Activated CD4-positive, alpha-beta T cell treated with anti-CD3 and anti-CD28 coated beads, Interleukin-2, Interleukin-6, amounts not matched to agents 100 ng/mL and 50 ng/mL, durations not matched to agents 16 hours and 8 hours (primary cell): ENCODE data around the gene ARL13A.
A peak's percentile ranks its signal among the peaks of the same experiment; 100 is the strongest.
"Not testable (repeated sequence)": the region's sequence is repeated elsewhere in the genome, so short reads cannot be mapped to it uniquely, and the experiment has no call there.

Source experiments
- DNase-seq: peaks from one replicate; pipeline ENCODE4 v3.0.0-alpha.2; 2020

ARL13A gene

DNA sequence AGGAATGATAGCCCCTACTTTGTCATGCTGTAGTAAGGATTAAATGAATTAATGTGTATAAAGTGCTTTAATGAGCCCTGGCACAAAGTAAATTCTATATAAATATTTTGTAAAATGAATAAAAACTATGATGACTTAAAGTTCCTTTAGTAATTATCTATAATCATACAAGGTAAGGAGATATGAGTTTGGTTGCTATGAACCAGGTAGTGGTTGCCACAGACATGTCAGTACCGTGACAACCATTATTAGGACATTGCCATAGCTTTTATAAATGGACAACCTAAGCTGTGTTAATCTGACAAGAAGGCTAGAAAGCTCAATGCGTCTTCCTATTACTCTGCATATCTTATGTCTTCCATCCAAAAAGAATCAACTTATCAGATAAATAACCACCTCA lies at the start of gene ARL13A:
Gene ARL13A, plus strand, starts transcription at position 301 of the 400 bp plus-strand sequence. CDS start 3,982 bp downstream, outside the sequence.
- no peak for DNase-seq

DNA sequence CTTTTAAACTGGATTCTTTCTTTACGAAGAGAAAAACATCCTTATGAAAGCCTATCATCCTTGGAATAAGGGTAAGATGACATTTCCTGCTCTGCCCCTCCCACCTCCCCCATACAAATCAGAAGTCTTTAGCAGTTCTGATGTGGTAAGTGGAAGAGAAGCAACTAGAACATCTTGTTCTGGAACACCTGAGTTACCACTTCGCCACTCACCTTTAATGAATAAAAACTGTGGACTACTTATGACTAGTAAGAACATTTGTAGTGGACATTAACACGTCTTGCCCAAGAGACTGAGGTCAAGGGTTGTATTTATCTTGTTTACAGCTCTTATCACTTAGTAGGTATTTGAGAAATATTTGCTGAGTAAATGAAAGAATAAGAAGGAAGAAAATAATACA lies 45.1 kb upstream of the ARL13A start:
- no peak for DNase-seq

DNA sequence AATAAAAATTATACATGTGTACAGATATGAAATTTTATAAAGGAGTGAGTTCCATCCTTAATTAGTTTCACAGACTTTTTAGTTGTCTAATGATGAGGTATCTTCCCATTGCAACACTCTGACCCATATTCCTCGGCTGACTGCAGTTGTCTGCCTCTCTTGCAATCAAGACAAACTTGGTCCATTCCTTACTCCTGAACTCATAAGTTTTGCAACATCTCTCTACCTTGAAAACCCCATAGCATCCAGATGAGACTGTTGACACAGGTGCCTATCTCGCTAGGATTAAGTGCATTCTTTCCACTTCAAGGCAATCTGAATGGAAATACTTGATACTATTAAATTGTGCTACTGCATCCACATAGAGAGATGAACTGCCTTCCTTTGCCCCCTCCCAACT lies 43.1 kb upstream of the ARL13A start:
- DNase-seq: no peak

DNA sequence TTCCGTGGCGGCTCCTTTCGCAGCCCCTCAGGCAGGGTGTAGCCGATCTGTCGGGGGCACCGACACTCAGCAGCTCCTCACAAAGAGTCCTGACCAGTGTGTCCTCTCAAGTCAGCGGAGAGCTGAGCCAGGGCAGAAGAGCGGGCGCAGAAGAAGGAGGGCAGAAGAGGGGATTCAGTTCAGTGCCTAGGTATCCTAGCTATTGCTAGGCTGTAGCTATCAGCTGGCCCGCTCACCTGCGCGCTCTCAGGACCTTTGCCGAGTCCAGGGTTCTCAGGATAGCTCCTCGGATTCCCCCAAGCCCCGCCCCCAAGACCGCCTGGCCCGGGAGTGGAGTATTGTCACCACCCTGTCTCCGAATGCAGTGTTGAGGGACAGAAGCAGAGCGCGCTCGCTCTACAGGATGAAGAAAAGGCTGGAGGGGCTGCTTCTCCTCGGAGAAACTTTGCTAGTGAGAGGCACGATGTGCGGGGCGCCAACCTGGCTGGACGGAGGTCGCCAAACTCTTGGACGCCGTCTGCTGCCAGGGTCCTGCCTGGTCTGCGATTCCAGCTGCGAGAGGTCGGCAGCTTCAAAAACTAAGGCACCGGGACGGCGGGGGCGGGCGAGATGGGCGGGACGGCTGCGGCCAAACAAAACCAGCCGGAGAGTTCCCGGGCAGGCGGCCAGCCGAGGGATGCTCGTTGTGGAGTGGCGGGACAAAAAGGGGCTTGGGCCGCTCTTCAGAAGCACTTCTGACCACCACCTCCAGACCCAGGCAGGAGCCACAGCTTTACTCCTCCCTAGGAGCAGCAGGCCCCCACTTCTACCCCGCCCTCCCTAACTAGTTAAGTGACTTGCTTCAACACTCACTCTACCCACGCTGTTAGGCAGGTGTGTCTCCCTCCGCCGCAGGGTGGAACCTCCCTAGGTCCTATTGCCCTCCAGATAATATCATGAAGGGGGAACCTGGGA lies 40.6 kb upstream of the ARL13A start, which contains the start of gene XKRX:
Gene XKRX, minus strand, starts transcription at position 258 of the 954 bp plus-strand sequence. CDS start 613 bp downstream, outside the sequence.
- peak; percentile 41 for DNase-seq

DNA sequence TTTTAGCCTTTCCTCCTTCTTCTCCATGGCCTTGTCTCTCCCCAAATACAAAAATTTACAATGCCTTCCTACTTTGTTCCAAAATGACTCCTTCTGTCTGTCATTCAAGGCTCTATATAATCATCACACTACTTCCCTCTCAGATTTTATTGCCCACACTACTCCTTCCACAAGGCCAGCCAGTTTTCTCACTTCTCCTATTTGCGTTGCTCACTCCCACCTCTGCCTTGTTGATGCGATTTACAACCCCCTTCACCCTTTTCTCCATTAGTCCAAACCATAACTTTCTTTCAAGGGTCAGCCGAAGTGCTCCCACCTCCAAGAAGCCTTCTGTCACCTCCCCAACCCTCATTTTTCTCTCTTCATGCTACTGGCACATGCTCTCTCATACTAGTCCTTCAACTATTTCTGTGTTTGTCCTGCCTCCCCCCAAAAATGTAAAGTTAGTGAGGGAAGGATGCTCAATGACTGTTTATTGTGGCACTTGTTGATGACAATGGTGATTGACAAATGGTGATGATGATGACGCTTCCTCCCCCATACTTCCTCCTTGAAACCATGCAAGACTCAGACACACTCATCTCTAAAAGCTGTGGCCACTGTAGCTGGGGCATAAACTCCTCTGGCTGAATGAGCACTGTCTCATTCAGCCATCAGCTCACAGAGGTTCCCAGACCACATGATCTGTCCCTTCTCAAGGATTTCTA lies 38.1 kb upstream of the ARL13A start:
- peak; percentile 62 for DNase-seq

DNA sequence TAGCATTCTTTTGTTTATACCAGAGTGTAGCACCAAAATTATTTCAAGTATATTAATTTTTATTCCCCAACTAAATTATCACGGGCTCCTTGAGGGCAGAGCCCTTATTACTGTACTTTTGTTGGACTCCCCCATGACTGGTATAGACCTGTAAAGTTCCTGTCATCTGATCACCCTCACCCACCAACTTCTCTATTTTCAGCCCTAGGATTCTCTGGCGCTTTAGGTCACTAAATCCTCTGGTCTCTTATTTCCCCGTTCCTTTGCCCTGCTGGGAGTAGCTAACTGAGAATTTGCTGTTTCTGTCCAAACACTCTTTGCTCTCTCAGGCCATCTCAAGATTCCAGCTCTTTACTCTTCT lies 37.6 kb upstream of the ARL13A start:
- no peak for DNase-seq

DNA sequence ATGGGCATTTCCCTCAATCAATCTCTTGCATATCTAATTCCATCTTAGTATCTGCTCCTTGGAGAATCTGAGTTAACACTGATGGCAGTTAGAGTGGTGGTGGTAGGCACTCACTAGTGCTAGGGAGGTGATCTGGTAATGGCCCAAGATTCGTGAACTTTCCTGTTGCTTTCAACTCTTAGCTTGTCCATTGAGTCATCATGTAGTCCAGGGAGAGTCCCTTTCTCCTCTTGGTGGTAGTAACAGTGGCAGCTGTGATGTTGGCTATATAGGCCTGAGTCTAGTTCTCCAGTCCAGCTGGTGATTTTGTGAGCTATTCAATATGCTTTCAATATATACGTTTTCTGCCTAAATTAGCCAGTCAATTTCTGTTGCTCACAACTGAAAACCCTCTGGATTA lies 33.7 kb upstream of the ARL13A start:
- no peak for DNase-seq

DNA sequence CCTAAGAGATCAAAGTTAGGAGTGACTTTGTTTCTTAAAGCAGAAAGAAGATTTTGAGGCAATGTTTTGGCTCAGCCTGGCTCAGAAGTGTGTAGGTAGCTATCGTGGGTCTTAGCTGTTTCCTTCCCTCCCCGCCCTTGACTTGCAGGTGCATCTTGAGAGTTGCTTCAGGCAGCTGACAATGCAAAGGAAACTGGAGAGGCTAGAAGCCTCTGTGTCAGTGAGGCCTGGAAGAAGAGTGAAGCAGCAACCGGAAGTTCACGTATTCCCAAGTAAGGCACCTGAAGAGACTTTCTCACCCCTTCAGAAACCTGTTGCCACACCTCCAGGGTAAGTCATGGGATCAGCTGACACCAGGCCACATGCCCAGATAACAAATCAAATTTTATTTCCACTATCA lies 30.2 kb upstream of the ARL13A start:
- DNase-seq: no peak

DNA sequence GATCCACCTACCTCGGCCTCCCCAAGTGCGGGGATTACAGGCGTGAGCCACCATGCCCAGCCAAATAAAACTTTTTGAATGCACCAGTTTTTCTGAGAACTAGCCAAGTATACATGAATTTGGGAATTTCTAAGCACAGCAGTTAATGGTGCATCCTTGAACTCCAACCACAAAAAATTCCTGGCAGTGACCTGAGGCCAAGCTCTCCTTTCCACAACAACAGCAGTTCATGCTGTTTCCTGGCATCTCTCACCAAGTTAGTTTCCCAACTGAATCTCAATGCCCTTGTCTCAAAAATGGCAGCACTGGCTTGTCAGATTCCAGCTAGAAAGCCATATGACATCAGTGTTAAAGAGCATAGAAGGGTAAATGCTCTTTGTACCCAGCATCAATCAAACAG lies 24.9 kb upstream of the ARL13A start:
- no peak for DNase-seq

DNA sequence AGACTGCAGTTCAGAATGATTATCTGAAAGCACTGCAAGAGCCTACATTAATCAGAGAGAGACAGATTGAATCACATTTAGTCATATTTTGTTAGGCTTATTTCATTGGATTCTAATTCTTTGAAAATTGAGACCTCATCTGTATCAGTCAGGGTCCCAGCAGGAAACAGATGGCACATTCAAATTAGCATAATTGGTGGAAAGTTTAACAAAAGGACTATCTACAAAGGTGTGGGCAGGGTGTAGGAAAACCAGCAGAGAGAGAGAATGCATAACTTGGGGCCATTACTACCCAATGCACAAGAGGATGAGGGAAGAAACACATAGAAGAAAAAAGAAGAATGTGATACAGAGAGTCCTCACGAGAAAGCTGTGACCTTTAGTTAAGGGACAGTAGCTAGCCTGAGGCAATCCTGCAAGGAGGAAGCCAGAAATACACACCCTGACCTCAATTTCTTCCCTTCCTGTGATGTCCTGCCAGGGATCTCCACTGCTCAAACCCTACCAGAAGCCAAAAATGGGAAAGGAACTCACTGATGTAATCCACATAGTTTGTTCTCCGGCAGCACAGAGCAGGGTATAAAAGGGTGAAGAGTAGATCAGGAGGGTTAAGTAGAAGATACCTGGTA lies 23.1 kb upstream of the ARL13A start:
- DNase-seq: no peak

DNA sequence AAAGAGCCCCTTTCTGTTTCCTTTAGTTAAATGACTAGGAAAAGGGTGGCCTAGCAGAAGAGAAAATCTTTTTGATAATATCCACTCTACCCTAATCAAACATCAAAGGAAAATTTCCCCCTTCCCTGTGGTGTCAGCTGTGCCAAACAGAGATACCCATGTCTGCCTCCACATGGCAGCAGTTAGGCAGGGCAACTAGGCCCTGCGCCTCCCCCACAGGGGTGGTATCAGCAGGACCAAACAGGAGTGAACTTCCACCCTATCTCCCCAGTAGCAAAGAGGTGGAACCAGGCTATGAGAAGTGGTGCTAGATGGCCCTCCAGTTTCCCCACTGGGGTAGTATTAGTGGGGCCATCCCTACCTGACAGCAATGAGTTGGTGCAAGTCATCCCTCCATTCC lies 21.0 kb upstream of the ARL13A start:
- DNase-seq: no peak

DNA sequence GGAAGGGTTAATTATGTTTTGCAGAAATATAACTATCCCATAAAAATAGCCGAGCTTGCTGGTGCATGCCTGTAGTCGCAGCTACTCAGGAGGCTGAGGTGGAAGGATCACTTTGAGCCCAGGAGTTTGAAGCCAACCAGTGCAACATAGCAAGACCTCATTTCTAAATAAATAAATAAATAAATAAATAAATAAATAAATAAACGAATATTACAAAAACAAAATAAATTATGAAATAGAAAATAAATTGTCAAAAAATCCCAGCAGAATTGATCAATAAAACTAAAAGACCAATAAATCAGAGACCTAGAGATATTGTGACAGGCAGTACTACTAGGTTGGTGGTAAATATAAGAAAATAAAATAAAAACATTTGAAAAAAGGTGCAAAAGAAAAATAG lies 6.7 kb upstream of the ARL13A start:
- no peak for DNase-seq

DNA sequence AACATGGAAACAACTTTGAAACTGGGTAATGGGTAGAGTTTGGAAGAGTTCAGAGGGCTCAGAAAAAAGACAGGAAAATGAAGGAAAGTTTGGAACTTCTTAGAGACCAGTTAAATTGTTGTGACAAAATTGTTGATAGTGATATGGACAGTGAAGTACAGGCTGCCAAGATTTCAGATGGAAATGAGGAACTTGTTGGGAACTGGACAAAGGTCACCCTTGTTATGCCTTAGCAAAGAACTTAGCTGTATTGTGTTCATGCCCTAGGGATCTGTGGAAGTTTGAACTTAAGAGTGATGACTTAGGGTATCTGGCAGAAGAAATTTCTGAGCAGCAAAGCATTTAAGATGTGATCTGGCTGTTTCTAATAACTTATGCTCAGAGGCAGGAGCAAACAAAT lies 5.1 kb upstream of the ARL13A start:
- no peak for DNase-seq

DNA sequence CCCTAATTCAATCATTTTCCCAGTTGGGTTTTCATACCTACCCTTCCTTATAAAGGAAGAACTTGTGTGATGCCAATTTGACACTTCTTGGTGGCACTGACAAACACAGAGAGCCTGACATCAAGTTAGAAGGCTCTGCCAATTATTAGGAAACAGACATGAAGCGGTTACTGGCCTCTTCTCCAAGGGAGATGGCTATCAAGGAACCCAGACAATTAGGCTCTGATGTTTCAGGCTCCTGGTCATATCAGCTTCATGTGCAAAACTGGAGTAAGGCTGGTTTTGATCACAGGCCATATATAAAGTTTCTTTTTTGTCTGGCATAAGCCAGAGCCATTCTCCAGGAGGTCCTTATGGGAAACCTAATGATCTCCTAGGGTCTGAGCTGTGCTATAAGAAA lies 428 bp downstream of the ARL13A start:
- DNase-seq: no peak

DNA sequence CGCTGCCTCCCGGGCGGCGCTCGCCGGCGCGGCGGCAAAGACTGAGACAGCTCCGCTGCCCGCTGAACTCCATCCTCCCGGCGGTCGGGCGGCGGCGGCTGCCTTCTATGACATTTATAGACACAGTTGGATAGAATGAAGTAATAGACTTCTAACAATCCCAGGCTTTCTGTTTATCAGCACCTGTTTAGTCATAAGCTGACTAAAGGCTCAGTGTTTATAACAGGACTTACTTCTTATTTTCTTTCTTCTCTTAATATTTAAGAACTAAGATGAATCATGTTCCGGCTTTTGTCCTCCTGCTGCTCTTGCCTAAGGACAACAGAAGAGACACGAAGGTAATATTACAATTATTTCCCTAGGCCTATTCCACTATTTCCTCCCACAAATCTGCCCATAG lies 3.9 kb downstream of the ARL13A start:
- no peak for DNase-seq

DNA sequence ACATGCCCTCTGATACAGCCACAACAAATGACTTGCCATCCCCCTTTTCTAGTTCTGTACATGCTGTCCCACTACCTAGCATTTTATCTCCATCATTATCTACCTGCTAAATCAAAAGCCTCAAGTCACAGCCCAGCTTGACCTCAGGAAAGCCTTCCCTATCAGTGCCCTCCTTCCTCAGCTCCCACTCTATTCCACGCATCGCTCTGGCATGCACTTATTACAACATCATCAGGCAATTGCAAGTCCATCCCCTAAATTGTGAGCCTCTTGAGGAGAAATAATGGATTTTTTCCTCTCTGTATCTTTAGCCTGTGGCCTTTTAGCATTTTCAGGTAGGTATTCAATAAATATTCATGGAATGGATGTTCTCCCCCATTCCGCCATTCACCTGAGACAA lies 5.7 kb downstream of the ARL13A start:
- DNase-seq: no peak

DNA sequence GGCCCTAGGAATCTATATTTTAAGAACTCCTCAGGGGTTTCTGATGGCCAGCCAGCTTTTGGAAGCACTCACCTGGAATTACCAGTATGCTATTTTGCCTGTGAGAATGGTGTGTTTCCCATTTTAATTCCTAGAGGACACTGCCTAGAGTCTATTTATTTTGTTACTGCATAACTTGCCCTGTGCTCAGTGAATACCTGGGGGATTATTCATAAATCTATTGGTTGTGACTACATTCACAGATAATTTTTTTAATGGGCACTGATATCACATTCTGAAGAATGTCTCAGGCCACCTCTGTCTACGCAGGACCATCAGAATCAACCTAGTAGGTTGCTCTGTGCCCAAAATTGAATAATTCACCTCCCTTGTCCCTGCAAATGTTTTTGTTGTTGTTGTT lies 6.7 kb downstream of the ARL13A start:
- no peak for DNase-seq

DNA sequence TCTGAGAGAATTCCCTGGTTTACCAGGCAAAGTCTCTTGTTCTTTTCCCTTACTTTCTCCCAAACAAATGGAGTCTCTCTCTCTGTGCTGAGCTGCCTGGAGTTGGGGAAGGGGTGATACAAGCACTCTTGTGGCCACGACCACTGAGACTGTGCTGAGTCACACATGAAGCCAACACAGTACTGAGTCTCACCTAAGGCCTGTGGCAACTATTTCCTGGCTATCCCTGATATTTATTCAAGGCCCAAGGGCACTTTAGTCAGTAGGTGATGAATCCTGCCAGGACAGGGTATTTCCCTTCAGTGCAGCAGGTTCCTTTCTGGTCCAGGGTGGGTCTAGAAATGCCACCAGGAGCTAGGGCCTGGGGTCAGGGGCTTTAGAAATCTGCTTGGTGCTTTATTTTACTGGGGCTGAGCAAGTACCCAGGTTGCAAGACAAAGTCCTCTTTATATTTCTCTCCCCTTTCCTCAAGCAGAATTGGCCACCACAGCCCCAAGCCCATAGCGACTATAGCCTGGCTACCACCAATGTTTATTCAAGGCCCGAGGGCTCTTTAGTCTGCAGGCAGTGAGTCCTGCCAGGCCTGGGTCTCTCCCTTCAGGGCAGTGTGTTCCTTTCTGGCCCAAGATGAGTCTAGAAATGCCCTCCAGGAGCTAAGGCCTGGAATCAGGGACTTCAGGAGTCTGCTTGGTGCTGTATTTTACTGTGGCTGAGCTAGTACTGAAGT lies 10.5 kb downstream of the ARL13A start:
- peak; percentile 3 for DNase-seq

DNA sequence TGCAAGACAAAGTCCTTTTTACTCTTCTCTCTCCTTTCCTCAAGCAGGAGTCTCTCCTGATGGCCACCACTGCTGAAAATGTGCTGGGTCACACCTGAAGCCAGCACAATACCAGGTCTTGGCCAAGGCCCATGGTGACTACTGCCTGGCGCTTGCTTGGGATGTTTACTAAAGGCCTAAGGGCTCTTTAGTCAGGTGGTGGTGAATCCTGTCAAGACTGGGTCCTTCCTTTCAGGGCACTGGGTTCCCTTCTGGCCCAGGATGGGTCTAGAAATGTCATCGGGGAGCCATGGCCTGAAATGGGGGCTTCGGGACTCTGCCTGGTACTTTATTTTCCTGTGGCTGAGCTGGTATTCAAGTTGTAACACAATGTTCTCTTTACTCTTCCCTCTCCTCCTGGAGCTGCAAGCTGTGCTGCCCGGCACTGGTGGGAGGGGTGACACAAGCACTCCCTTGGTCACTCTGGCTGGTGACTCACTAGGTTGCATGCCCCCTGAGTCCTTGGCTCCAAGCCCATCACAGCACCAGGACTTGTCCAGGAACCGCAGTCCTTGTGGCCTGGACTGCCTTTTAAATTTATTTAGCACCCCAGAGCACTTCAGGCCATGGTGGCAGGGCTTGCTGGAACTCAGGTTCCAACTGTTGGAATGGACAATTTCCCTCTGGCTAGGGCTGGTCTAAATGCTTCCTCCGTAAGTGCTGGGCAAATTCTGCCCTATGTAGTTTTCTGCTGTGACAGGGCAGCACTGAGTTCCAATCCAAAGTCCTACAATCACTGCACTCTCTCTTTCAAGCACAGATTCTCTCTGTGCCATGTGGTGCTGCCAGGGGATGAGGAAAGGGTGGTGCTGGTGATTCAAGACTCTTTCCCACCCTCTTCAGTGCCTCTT lies 11.3 kb downstream of the ARL13A start:
- no peak for DNase-seq

DNA sequence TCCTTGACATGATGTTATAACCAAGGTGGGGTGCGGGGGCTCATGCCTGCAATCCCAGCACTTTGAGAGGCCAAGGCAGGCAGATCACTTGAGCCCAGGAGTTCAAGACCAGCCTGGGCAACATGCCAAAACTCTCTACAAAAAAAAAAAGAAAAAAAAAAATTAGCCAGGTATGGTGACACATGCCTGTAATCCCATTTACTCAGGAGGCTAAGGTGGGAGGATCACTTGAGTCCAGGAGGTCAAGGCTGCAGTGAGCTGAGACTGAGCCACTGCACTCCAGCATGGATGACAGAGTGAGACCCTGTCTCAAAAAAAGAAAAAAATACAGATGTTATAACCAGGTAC lies 12.0 kb downstream of the ARL13A start:
- not testable (repeated sequence) for DNase-seq

DNA sequence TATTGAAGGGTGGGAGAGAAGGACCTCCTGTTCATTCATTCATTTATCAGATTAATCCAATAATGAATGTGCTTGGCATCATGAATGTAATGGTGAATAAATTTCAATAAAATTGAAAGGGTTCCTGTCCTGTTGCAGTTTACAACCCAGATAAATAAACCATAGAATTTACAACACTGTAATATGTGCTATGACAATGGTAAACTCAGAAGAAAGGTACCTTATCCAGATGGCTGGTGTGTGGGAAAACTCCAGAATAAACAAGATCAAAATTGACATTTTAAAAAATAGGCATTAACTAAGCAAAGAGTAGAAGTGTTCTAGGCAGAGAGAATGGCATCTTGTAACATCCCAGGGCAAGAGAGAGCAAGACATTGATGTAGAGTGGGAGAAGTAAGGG lies 15.3 kb downstream of the ARL13A start:
- DNase-seq: no peak

DNA sequence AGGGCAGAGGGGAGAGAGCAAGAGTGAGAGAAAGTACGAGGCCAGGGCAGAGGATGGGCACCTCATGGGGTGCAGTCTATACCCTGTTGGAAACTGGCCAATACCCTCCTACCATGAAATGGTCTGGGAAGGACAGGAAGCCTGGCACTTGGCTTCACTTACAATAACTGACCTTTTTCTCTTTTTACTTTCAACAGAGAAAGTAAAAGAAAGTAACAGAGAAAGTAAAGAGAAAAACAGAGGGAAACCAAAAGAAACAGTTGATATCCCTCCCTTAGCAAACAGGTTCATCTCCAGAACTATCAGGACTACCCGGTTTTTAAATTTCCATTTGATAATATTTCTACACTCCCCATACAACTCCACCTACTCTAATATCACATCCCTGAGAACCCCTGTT lies 20.6 kb downstream of the ARL13A start:
- no peak for DNase-seq
